Skeletal muscle satellite cell (primary cell): Measurements from ENCODE around the gene GBF1.

Experiments
- H3K27me3 ChIP-seq: 2 replicates; pipeline ENCODE4 v1.7.0; 2013; ENCODE audit warnings: low read length; ENCODE audit not compliant: control insufficient read depth, insufficient read depth
- H3K36me3 ChIP-seq: 2 replicates; pipeline ENCODE4 v1.7.0; 2013; ENCODE audit warnings: mild to moderate bottlenecking, control low read depth, low read length; ENCODE audit not compliant: insufficient read depth
- H3K4me1 ChIP-seq: 2 replicates; pipeline ENCODE4 v1.7.0; 2013; ENCODE audit warnings: low read length; ENCODE audit not compliant: control insufficient read depth, insufficient read depth
- H3K4me2 ChIP-seq: 2 replicates; pipeline ENCODE4 v1.7.0; 2013; ENCODE audit warnings: mild to moderate bottlenecking, low read length
- H3K4me3 ChIP-seq: 2 replicates; pipeline ENCODE4 v1.7.0; 2013; ENCODE audit warnings: low read length
- H3K9ac ChIP-seq: 2 replicates; pipeline ENCODE4 v1.7.0; 2013; ENCODE audit warnings: mild to moderate bottlenecking, low read depth, low read length, moderate library complexity
- H3K9me3 ChIP-seq: replicated peaks from 2 replicates; pipeline ENCODE4 v1.7.0; 2013; ENCODE audit warnings: mild to moderate bottlenecking, control low read depth, low read length

GBF1 gene

DNA sequence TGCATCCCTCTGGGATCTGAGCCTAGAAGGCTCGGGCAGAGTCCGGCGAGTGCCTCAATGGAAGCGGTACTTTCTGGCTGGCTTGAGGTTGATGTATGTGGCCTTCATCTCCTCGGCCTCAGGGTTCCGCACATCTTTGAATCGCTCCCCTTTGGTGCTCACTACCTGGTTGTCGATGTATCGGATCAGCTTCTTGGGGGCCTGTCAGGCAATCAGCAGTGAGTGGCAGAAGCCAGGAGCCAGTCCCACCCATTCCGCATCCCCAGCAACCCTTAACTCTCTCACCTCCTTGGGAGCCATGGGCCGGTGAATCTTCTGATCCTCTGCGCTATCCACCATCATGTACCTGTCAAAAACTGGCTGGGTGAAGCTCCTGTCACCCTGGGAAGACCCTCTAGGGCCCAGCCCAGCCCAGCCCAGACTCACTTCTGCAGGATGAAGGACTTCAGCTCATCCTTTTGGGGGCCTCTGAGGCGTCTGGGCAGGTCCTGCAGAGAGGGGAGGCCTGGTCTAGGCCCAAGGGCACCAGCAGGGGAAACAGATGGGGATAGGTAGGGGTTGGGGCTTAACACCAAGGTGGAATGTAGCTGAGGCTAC is 178.1 kb downstream of the GBF1 start:
- H3K4me3 ChIP-seq: no peak overlapping the region
- H3K4me2 ChIP-seq: peak overlapping the region; percentile 98
- peaks cover 25% of the 10 kb centered on the region for H3K36me3 ChIP-seq
- H3K27me3 ChIP-seq: peaks cover 6% of the 10 kb centered on the region
- H3K9ac ChIP-seq: no peak overlapping the region
- no peaks in the 10 kb centered on the region for H3K9me3 ChIP-seq
- H3K4me1 ChIP-seq: peaks cover 21% of the 10 kb centered on the region

DNA sequence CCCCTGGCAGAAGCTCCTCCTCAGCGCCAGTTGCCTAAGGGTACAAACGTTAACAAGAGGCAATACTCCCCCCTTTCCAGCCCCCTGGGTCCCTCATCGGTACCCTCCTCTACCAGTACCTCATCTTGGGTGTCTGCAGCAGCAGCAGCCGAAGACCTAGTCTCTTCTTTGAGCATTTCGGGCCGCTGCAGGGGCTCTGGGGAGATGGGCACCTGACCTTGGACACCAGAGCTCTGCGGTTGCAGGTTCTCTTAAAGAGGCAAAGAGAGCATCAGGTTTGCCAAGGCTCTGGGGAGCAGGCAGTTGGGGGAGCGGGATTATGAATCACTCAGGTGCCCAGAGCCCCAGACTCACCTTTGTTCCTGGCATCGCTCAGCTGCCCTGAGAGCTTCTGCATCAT is 178.8 kb downstream of the GBF1 start:
- Histone ChIP-seq H3K4me1 (peaks cover 21% of the 10 kb centered on the region), H3K9me3 (no peaks in the 10 kb centered on the region), H3K4me2 (no peak overlapping the region), H3K4me3 (no peak overlapping the region), H3K9ac (no peak overlapping the region), H3K36me3 (peaks cover 25% of the 10 kb centered on the region), H3K27me3 (peaks cover 2% of the 10 kb centered on the region)

DNA sequence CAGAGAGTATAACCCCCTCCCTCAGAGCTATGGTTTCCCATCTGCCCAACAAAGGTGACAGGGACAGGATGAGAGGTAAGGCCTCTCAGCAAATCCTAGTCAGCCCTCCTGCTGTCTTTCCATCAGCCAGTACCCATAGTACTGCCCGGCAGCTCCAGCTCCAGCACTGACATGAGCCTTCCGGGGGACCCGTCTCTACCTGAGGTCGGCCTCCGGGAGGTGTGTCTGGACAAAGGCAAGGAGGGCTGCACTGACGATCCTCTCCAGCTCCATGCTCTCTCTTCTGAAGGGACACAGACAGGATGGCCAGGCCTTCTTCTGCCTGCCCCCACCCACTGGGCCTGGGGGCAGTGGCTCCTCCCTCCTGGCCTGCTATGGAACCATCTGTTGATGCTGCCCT is 179.6 kb downstream of the GBF1 start:
- H3K4me2 ChIP-seq: no peak overlapping the region
- H3K9me3 ChIP-seq: no peaks in the 10 kb centered on the region
- H3K4me3 ChIP-seq: no peak overlapping the region
- no peak overlapping the region for H3K9ac ChIP-seq
- no peaks in the 10 kb centered on the region for H3K27me3 ChIP-seq
- peaks cover 17% of the 10 kb centered on the region for H3K4me1 ChIP-seq
- H3K36me3 ChIP-seq: peaks cover 25% of the 10 kb centered on the region

DNA sequence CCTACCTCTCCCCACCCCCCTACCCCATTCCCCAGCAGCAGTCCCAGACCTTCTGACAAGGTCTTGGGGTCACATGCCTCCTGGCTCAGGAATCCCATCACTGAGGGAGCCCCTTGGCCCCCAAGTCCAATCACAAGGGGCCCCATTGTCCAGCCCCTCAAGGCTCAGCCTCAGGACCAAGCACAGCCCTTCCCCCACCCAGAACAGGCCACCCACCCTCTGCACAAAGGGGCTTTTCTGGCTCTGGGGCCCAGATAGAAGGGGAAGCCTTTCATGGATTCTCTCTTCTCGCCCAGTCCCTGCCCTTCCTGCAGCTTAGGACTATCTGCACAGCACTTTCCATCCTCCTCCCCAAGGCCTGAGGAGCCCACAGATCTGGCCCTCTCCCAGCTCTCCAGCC is 180.1 kb downstream of the GBF1 start:
- H3K36me3 ChIP-seq: peaks cover 25% of the 10 kb centered on the region
- no peak overlapping the region for H3K4me3 ChIP-seq
- H3K27me3 ChIP-seq: no peaks in the 10 kb centered on the region
- H3K4me1 ChIP-seq: peaks cover 13% of the 10 kb centered on the region
- no peaks in the 10 kb centered on the region for H3K9me3 ChIP-seq
- no peak overlapping the region for H3K4me2 ChIP-seq
- no peak overlapping the region for H3K9ac ChIP-seq

DNA sequence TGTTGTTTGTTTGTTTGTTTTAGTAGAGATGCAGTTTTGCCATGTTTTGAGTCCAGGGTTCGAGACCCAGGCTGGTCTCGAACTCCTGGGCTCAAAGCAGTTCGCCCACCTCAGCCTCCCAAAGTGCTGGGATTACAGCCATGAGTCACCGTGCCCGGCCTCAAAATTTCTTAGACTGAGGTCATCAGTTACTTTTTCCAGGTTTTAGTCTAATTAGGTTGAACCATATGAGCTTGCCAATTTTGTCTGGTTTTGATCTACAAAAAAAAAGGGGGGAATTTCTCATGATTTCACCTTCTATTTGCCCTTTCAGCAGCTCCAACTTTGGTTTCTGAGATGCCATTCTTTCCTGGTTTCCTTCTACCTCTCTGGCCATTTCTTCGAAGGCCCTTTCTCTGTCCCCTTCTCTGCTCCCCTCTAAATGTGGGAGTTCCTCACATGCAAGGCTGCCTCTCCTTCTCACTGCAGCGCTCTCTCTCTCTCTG is 181.5 kb downstream of the GBF1 start:
- H3K4me3 ChIP-seq: no peak overlapping the region
- no peaks in the 10 kb centered on the region for H3K9me3 ChIP-seq
- H3K4me2 ChIP-seq: no peak overlapping the region
- H3K27me3 ChIP-seq: no peaks in the 10 kb centered on the region
- no peak overlapping the region for H3K9ac ChIP-seq
- peaks cover 20% of the 10 kb centered on the region for H3K4me1 ChIP-seq
- peaks cover 25% of the 10 kb centered on the region for H3K36me3 ChIP-seq

DNA sequence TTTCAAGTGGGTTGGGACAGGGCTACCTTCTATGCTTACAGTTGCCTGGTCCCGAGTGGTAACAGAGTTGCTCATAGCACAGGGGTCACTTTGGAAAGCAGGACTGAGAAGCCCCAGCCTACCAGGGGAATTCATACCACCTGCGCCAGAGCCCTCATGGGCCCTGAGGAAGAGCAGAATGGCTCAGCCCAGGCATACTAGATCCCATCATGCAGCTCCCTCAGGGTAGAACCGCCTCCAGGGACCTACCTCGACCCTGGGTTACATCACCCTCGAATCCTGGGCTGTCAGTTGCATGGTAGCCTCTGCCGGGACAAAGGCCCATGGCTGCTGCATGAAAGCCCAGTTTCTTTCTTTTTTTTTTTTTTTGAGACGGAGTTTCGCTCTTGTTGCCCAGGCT is 184.1 kb downstream of the GBF1 start:
- no peak overlapping the region for H3K9ac ChIP-seq
- peaks cover 12% of the 10 kb centered on the region for H3K4me1 ChIP-seq
- H3K27me3 ChIP-seq: no peaks in the 10 kb centered on the region
- H3K36me3 ChIP-seq: peaks cover 8% of the 10 kb centered on the region
- no peak overlapping the region for H3K4me3 ChIP-seq
- H3K9me3 ChIP-seq: no peaks in the 10 kb centered on the region
- no peak overlapping the region for H3K4me2 ChIP-seq

DNA sequence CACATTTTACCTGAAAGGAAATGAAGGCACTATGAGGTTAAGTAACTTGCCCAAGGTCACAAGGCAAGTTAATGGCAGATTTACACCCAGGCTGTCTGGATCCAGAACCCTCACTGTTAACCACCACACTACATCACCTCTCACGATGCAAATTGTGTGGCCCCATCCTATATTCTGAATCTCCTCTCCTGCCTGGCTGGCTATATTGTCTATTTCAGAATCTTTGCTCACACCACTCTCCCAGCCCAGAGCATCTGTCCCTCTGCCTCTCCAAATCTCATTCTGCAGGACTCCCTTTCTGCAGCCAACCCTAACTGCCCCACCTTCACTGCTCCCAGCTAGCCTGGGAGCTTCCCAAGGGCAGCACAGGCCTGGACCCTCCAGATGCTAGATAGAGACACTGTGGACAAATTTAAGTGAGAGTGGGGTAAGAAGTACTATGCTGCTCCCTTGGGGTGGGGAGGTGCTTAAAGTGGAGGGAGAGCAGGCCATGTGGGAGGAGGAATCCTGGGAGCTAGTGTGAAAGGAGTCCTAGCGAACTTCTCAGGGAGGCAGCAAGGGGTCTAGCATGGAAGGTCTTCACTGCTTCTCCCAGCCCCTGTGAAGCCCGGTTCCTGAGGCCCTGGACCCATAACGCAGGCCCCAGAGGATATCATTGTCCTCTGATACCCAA is 186.3 kb downstream of the GBF1 start:
- H3K9me3 ChIP-seq: no peaks in the 10 kb centered on the region

More for the DNA sequence above, 186.3 kb downstream of the GBF1 start:
- Histone ChIP-seq H3K36me3 (no peaks in the 10 kb centered on the region), H3K4me3 (peak overlapping the region; percentile 92), H3K4me1 (peaks cover 26% of the 10 kb centered on the region), H3K4me2 (peak overlapping the region; percentile 99), H3K9ac (peak overlapping the region; percentile 97), H3K27me3 (no peaks in the 10 kb centered on the region)
